ENCODE measurements around the gene JMJD6. TPM values are rescaled to one million over a fixed set of nuclear protein-coding genes. Genes with fewer than 3 reads are reported as not detected.

Gene JMJD6
- total and polyA plus RNA-seq, 9 of the 15 experiments (the other 6 are each of a cell fraction or from before 2014, with no cell fraction given), result 2.5 to 52.3 (median 36.3) TPM

GRCh38 chr17:76738468-76738850 is 12.1 kb upstream of the JMJD6 start:
- no TSS peak for BruUV-seq (replicated peaks)
- peaks cover 68% of the 10 kb centered on the region for H3K79me2 ChIP-seq (ENCODE audit: control insufficient read depth, insufficient read depth, low read length)
- no peak for TF ChIP-seq ZBTB11 (CRISPR knock-in tag; IDR thresholded peaks at IDR 0.05)
- peak; percentile 40 for TF ChIP-seq DACH1 (IDR thresholded peaks at IDR 0.05; ENCODE audit: partially characterized antibody)
- no peak for TF ChIP-seq TEAD4 (IDR thresholded peaks at IDR 0.05; ENCODE audit: low read length)
- TF ChIP-seq TEAD4 (CRISPR knock-in tag; IDR thresholded peaks at IDR 0.05; ENCODE audit: borderline replicate concordance), result no peak
- TF ChIP-seq BACH1 (tag; IDR thresholded peaks at IDR 0.05), result no peak
- TF ChIP-seq E2F4 (CRISPR knock-in tag; IDR thresholded peaks at IDR 0.05; ENCODE audit: low read depth), result no peak
- TF ChIP-seq ZNF655 (CRISPR knock-in tag; IDR thresholded peaks at IDR 0.05), result no peak
- TF ChIP-seq RCOR1 (IDR thresholded peaks at IDR 0.05; ENCODE audit: borderline replicate concordance in 1 of 2, low read depth in 2 of 2, low read length in 2 of 2), result 0 out of 4 replicates have a peak, but pooled peaks of 1 of the 2 experiments have one; percentile 1
- TF ChIP-seq MXI1 (IDR thresholded peaks at IDR 0.05; ENCODE audit: low read depth, low read length), result no peak
- TF ChIP-seq CHAMP1 (IDR thresholded peaks at IDR 0.05), result no peak
- no peak for TF ChIP-seq CTBP1 (IDR thresholded peaks at IDR 0.05; ENCODE audit: borderline replicate concordance)
- TF ChIP-seq CBFA2T2 (conservative IDR thresholded peaks at IDR 0.05), result no peak

More at GRCh38 chr17:76738468-76738850, 12.1 kb upstream of the JMJD6 start:
- Histone ChIP-seq H3K27me3 (ENCODE audit: control insufficient read depth in 2 of 2, insufficient read depth in 2 of 2, low read length in 2 of 2) (no peaks in the 10 kb centered on the region), H3K4me1 (replicated peaks in 1 of 2; ENCODE audit: control insufficient read depth in 2 of 2, insufficient read depth in 2 of 2, low read length in 2 of 2) (peaks cover 5 to 18% of the 10 kb centered on the region in 2 experiments), H3K9me3 (replicated peaks; ENCODE audit: control insufficient read depth, insufficient read depth, low read depth, low read length) (no peaks in the 10 kb centered on the region), H3K27ac (ENCODE audit: extremely low read depth, low read depth, low read length) (peak overlapping the region; percentile 99), H2AFZ (ENCODE audit: low read depth, low read length) (no peak overlapping the region), H3K36me3 (ENCODE audit: control insufficient read depth, insufficient read depth, low read length) (peaks cover 50% of the 10 kb centered on the region), H3K4me2 (ENCODE audit: insufficient read depth, low read length) (peak overlapping the region; percentile 88), H4K20me1 (replicated peaks; ENCODE audit: control insufficient read depth, insufficient read depth, low read length) (peaks cover 28% of the 10 kb centered on the region), H3K4me3 (peak overlapping the region; percentile 64), H3K9ac (ENCODE audit: insufficient read depth in 1 of 2, low read depth in 2 of 2, low read length in 2 of 2) (peak overlapping the region; percentile 95 to 99), H3K9me1 (ENCODE audit: control insufficient read depth, insufficient read depth, low read length) (no peaks in the 10 kb centered on the region)
- in situ Hi-C loops (cut with MboI), result no loop called here
- 0% methylated on average over 7 of the region's 7 CpGs for WGBS (ENCODE audit: insufficient coverage, low coverage, missing lambda C conversion rate)
- DNase-seq (ENCODE audit: extremely low read depth in 1 of 4, low spot score in 3 of 4) (peak in 1 of 4 experiments; percentile 20), FAIRE-seq (no peak), ATAC-seq (no peak)
- intact Hi-C loops (cut with micrococcal nuclease), result no loop called here
- CTCF ChIA-PET (ENCODE audit: low intra/inter-chr PET ratio), result no interaction called here
- POLR2A ChIA-PET, result interaction anchor here (0.8 to 8.5 kb wide), 8 partner anchors 10 to 1673 kb away, joined by 3 to 75 read pairs (median 14); partner anchors contain the start of genes JMJD6 and METTL23
